ENCODE data around the gene DEPDC4. TPM values are rescaled to one million over a fixed set of nuclear protein-coding genes. Genes with fewer than 3 reads are reported as not detected.

Gene DEPDC4
- total and polyA plus RNA-seq, 2 of the 13 experiments (the other 11 are each of a cell fraction or from before 2014, with no cell fraction given): 2.2 to 5.7 TPM

- in situ Hi-C loops (cut with HindIII; ENCODE audit: extremely low pct_ligation_motif_present, low pct_unique_long_range_greater_than_20kb): no loop called here
- H4K20me1 ChIP-seq (ENCODE audit: insufficient read depth, low read length): peaks cover 10% of the 10 kb centered on the region; the same call in 1 of the 2 replicates
- DNase-seq (ENCODE audit: low spot score) (no peak), FAIRE-seq (no peak), ATAC-seq (peak; percentile 88)
- ChIA-PET CTCF (ENCODE audit: low intra/inter-chr PET ratio, low total read pairs) (no interaction called here), POLR2A (interaction anchor here (0.7 to 2.0 kb wide), 7 partner anchors 12 to 287 kb away, joined by 3 to 16 read pairs (median 4); partner anchors contain the start of gene ACTR6)
- peak overlapping the region; percentile 96 for H3K9ac ChIP-seq (ENCODE audit: insufficient read depth, low read depth, low read length)
- peak overlapping the region; percentile 84 for H2AFZ ChIP-seq (ENCODE audit: low read length)
- no peaks in the 10 kb centered on the region; a peak in 1 of 5 replicates for H3K27me3 ChIP-seq (ENCODE audit: control insufficient read depth in 1 of 2, insufficient read depth in 2 of 2, low read length in 2 of 2)
- H3K79me2 ChIP-seq (ENCODE audit: insufficient read depth, low read length): peaks cover 41% of the 10 kb centered on the region
- 0% methylated on average over 6 of the region's 6 CpGs for WGBS (ENCODE audit: low lambda C conversion rate)
- H3K27ac ChIP-seq (ENCODE audit: extremely low read length, insufficient read depth, low read length): peak overlapping the region; percentile 91
- BruUV-seq (replicated peaks): no TSS peak
- peaks cover 34% of the 10 kb centered on the region for H3K4me1 ChIP-seq (ENCODE audit: insufficient read depth, low read length)
- peak overlapping the region; percentile 91 to 93 (median 92) for H3K4me3 ChIP-seq (replicated peaks in 1 of 3; ENCODE audit: insufficient read depth in 1 of 3, low read depth in 2 of 3, low read length in 3 of 3)
- H3K4me2 ChIP-seq (ENCODE audit: low read depth, low read length): peak overlapping the region; percentile 65
- intact Hi-C loops (cut with micrococcal nuclease; ENCODE audit: unreplicated experiment): loop anchor here (5.0 kb wide), 2 partner anchors 64 to 124 kb away; partner anchors contain the start of genes ACTR6 and BLTP3B
- no peaks in the 10 kb centered on the region for H3K9me3 ChIP-seq (ENCODE audit: low read length)
- H3K36me3 ChIP-seq (replicated peaks in 1 of 2; ENCODE audit: control insufficient read depth in 1 of 2, insufficient read depth in 2 of 2, low read length in 2 of 2): no peaks in the 10 kb centered on the region
- TF ChIP-seq ZBTB10 (CRISPR knock-in tag; IDR thresholded peaks at IDR 0.05; ENCODE audit: borderline replicate concordance) (0 out of 2 replicates have a peak, but pooled peaks have one; percentile 64), RAD21 (CRISPR knock-in tag; IDR thresholded peaks at IDR 0.05) (no peak), HDAC1 (CRISPR knock-in tag; IDR thresholded peaks at IDR 0.05) (peak; percentile 3; the same call in 1 of the 2 replicates), GATAD2A (CRISPR knock-in tag; IDR thresholded peaks at IDR 0.05) (peak; percentile 6; the same call in 1 of the 2 replicates), SP1 (IDR thresholded peaks at IDR 0.05) (no peak), SP1 (CRISPR knock-in tag; IDR thresholded peaks at IDR 0.05) (peak; percentile 46), HOXA5 (CRISPR knock-in tag; IDR thresholded peaks at IDR 0.05) (0 out of 2 replicates have a peak, but pooled peaks have one; percentile 9), RFXAP (CRISPR knock-in tag; IDR thresholded peaks at IDR 0.05; ENCODE audit: borderline replicate concordance) (0 out of 2 replicates have a peak, but pooled peaks have one; percentile 36), ZNF317 (CRISPR knock-in tag; IDR thresholded peaks at IDR 0.05) (no peak), ZNF687 (CRISPR knock-in tag; IDR thresholded peaks at IDR 0.05) (no peak), ZNF430 (CRISPR knock-in tag; IDR thresholded peaks at IDR 0.05) (0 out of 2 replicates have a peak, but pooled peaks have one; percentile 5), KAT8 (CRISPR knock-in tag; IDR thresholded peaks at IDR 0.05) (peak; percentile 3; the same call in 1 of the 2 replicates), MAZ (IDR thresholded peaks at IDR 0.05; ENCODE audit: borderline replicate concordance, low read depth, low read length) (0 out of 2 replicates have a peak, but pooled peaks have one; percentile 12), MAZ (CRISPR knock-in tag; IDR thresholded peaks at IDR 0.05; ENCODE audit: low read depth) (no peak), USF2 (IDR thresholded peaks at IDR 0.05; ENCODE audit: low read depth, low read length) (no peak), USF2 (CRISPR knock-in tag; IDR thresholded peaks at IDR 0.05; ENCODE audit: borderline replicate concordance) (no peak), SIN3A (IDR thresholded peaks at IDR 0.05; ENCODE audit: borderline replicate concordance, low read depth, low read length) (0 out of 2 replicates have a peak, but pooled peaks have one; percentile 75)
These were observed 369 bp downstream of the DEPDC4 start for GRCh38 chr12:100266585-100266834.
